Endothelial cell of umbilical vein (primary cell): Measurements from ENCODE around the gene MYMX. TPM values are rescaled to one million over a fixed set of nuclear protein-coding genes. Genes with fewer than 3 reads are reported as not detected.

ENCODE experiments used
- BruUV-seq: library from RNA; stranded (reverse); fragments of 400-500 nt; replicated peaks from 2 replicates; lab custom pipeline; 2021; lab: Mats Ljungman, UMichigan
- CTCF ChIA-PET: fragments of 300-600, 350-600 bp; sonication (Branson Sonifier 250); formaldehyde crosslinking; loops from one replicate; lab custom pipeline; 2021; ENCODE audit warnings: antibody characterized with exemption, inconsistent platforms; lab: Charles Lee
- POLR2A ChIA-PET: fragments of 300-600, 350-600 bp; sonication (Branson Sonifier 250); formaldehyde crosslinking; loops from one replicate; lab custom pipeline; 2021; ENCODE audit warnings: antibody characterized with exemption, inconsistent platforms; lab: Charles Lee
- DNase-seq: peaks from one replicate; pipeline ENCODE4 v3.0.0-alpha.2; 2011; ENCODE audit warnings: low read depth, low spot score
- FAIRE-seq: peaks from 2 replicates; lab custom pipeline; 2011; peaks lifted over from hg19 to GRCh38; lab: Jason Lieb, UNC
- H2AFZ ChIP-seq: 2 replicates; pipeline ENCODE4 v1.6.0; 2012; ENCODE audit warnings: low read depth, low read length, control low read depth, inconsistent platforms
- H3K27ac ChIP-seq: 2 replicates; pipeline ENCODE4 v1.5.1; 2011; ENCODE audit warnings: low read depth, mild to moderate bottlenecking, control low read depth, low read length, moderate library complexity; ENCODE audit not compliant: insufficient read depth
- H3K27me3 ChIP-seq, 2 experiments: 2 replicates each; pipeline versions ENCODE4 v1.6.0 to v1.6.1; 2011; ENCODE audit warnings: low read length in 2 of 2, mixed read lengths in 1 of 2; ENCODE audit not compliant: control insufficient read depth in 2 of 2, insufficient read depth in 2 of 2
- H3K36me3 ChIP-seq, 2 experiments: 2 replicates in 1 of 2; 3 replicates in 1 of 2; pipeline ENCODE4 v1.5.1; 2011; ENCODE audit warnings: low read length in 2 of 2, mild to moderate bottlenecking in 1 of 2, moderate library complexity in 1 of 2; ENCODE audit not compliant: control insufficient read depth in 2 of 2, insufficient read depth in 2 of 2; ENCODE audit errors: extremely low read depth in 1 of 2
- H3K4me1 ChIP-seq: 3 replicates; pipeline ENCODE4 v1.5.1; 2011; ENCODE audit warnings: mild to moderate bottlenecking, low read length; ENCODE audit not compliant: control insufficient read depth, insufficient read depth; ENCODE audit errors: extremely low read depth
- H3K4me2 ChIP-seq: 2 replicates; pipeline ENCODE4 v1.6.1; 2011; ENCODE audit warnings: low read length, control low read depth, mixed read lengths; ENCODE audit not compliant: insufficient read depth
- H3K4me3 ChIP-seq, 3 experiments: fragments of 200-600 bp in 1 of 3; sonication (generic), shearing (Covaris generic) in 1 of 3; replicated peaks in 1 of 3; 2 replicates each; pipeline ENCODE4 v1.5.1; 2011 to 2016; ENCODE audit warnings: control low read depth in 3 of 3, low read length in 3 of 3, mild to moderate bottlenecking in 2 of 3, inconsistent platforms in 1 of 3, low read depth in 1 of 3, moderate library complexity in 1 of 3; ENCODE audit not compliant: insufficient read depth in 1 of 3
- H3K79me2 ChIP-seq: 2 replicates; pipeline ENCODE4 v1.6.0; 2012; ENCODE audit warnings: low read length, inconsistent platforms; ENCODE audit not compliant: control insufficient read depth, insufficient read depth
- H3K9ac ChIP-seq: replicated peaks from 2 replicates; pipeline ENCODE3; 2011; ENCODE audit warnings: low read length, control low read depth; ENCODE audit not compliant: insufficient read depth; ENCODE audit errors: extremely low read depth
- H3K9me1 ChIP-seq: replicated peaks from 3 replicates; pipeline ENCODE4 v1.6.0; 2011; ENCODE audit warnings: mild to moderate bottlenecking, low read length; ENCODE audit not compliant: control insufficient read depth, insufficient read depth; ENCODE audit errors: extremely low read depth
- H3K9me3 ChIP-seq: replicated peaks from 2 replicates; pipeline ENCODE4 v1.5.1; 2012; ENCODE audit warnings: low read length, inconsistent platforms; ENCODE audit not compliant: control insufficient read depth, insufficient read depth
- H4K20me1 ChIP-seq: replicated peaks from 2 replicates; pipeline ENCODE3; 2011; ENCODE audit warnings: mild to moderate bottlenecking, low read length; ENCODE audit not compliant: control insufficient read depth, insufficient read depth; ENCODE audit errors: extremely low read depth
- CTCF ChIP-seq, 2 donors: IDR thresholded peaks; 1 replicate in 1 of 2; 2 replicates in 1 of 2; pipeline ENCODE4 v1.5.1; 2011; ENCODE audit warnings: low read length in 2 of 2, mild to moderate bottlenecking in 2 of 2, moderate library complexity in 2 of 2, control low read depth in 1 of 2, inconsistent platforms in 1 of 2, low read depth in 1 of 2; ENCODE audit not compliant: insufficient read depth in 1 of 2; ENCODE audit errors: extremely low read depth in 1 of 2
- GATA2 ChIP-seq: IDR thresholded peaks from 2 replicates; pipeline ENCODE4 v1.7.0; 2011; ENCODE audit warnings: low read depth, mild to moderate bottlenecking, moderate library complexity, mixed read lengths, low read length; ENCODE audit not compliant: insufficient read length, insufficient read depth
- JUN ChIP-seq: IDR thresholded peaks from 2 replicates; pipeline ENCODE4 v1.6.1; 2011; ENCODE audit warnings: borderline replicate concordance, low read depth; ENCODE audit not compliant: insufficient read length, insufficient read depth
- POLR2A ChIP-seq: IDR thresholded peaks from 2 replicates; pipeline ENCODE4 v1.6.1; 2012; ENCODE audit warnings: low read depth, mild to moderate bottlenecking, control low read depth, low read length
- dilution Hi-C: fragments of 300-500 bp; cut with MboI; formaldehyde crosslinking; loops from one replicate; pipeline ENCODE4 v1.15.0; 2019; ENCODE audit warnings: low sequenced_read_pairs; ENCODE audit not compliant: extremely low pct_ligation_motif_present
- intact Hi-C: fragments of 100-400 bp; cut with micrococcal nuclease; formaldehyde crosslinking; loops from one replicate; pipeline ENCODE4 v1.10.0; 2022
- polyA plus RNA-seq, 4 experiments: library from polyadenylated mRNA; depleted of rRNA in 3 of 4; stranded (reverse) in 3 of 4; unstranded in 1 of 4; fragments of >200 nt; gene quantifications; 2 replicates each; pipeline versions ENCODE4 v1.2.1 to v1.2.3, GENCODE V29; 2011 to 2012; ENCODE audit warnings: missing spikeins in 1 of 4
- total RNA-seq: library from RNA; stranded (reverse); gene quantifications from 2 replicates; pipeline ENCODE4 v1.2.3, GENCODE V29; 2021

MYMX gene
- total and polyA plus RNA-seq, 2 donors (not counting 3 experiments of a cell fraction or from before 2014, with no cell fraction given), result 0.18 TPM; not detected in 1

DNA sequence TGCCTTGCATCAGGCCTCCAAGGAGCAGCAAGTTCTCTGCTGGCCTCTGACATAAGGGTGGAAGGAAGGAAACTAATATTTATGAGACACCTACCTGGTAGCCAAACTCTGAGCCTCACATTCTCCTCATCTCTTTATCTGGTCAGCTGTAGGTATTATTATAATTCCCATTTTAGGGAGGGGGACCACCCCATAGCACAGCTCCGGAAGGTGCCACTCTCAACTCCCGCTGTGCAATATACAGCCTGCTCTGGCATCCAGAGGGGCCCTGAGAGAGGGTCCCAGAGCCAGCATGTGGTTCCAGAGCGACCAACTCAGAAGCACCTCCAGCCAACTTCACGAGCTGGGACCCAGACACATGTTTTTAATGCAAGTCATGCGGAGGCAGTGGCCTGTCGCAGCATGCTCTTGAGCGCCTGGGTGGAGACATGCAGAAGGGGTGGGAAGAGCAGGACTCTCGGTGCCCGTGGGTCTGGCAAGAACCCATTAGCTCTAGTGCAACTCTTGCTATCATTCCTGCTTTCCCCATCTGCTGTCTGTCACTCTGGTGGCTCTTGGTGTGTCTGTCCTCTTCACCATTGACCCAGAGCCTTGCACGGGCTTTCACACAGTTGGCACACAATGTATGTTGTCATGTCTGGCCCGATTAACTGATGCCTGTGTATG is 15.0 kb upstream of the MYMX start:
- no peak for DNase-seq
- H3K9me3 ChIP-seq, result no peaks in the 10 kb centered on the region
- no peaks in the 10 kb centered on the region for H3K9me1 ChIP-seq
- H3K79me2 ChIP-seq, result no peaks in the 10 kb centered on the region
- H4K20me1 ChIP-seq, result no peaks in the 10 kb centered on the region
- dilution Hi-C loops (no loop called here), intact Hi-C loops (no loop called here)
- H2AFZ ChIP-seq, result no peak overlapping the region
- ChIA-PET CTCF (interaction anchor here (0.6 to 1.7 kb wide), 2 partner anchors 20 to 29 kb away, joined by 5 read pairs; no protein-coding TSS in a partner anchor), POLR2A (no interaction called here)
- H3K4me2 ChIP-seq, result no peak overlapping the region
- no peak overlapping the region for H3K9ac ChIP-seq
- no peak overlapping the region for H3K27ac ChIP-seq
- no peak for FAIRE-seq
- BruUV-seq, result no TSS peak
- H3K27me3 ChIP-seq, result no peaks in the 10 kb centered on the region
- H3K36me3 ChIP-seq, result no peaks in the 10 kb centered on the region
- no peak overlapping the region for H3K4me3 ChIP-seq
- peaks cover 14% of the 10 kb centered on the region for H3K4me1 ChIP-seq
- TF ChIP-seq CTCF (IDR thresholded peaks at IDR 0.05; ENCODE audit: extremely low read depth in 1 of 2, insufficient read depth in 1 of 2, low read depth in 1 of 2, low read length in 2 of 2), result no peak
- TF ChIP-seq JUN, result no peak
- TF ChIP-seq GATA2, result no peak
- TF ChIP-seq POLR2A, result no peak
